ENCODE results near the gene CEP44. TPM values are rescaled to one million over a fixed set of nuclear protein-coding genes. Genes with fewer than 3 reads are reported as not detected.

Gene CEP44
- total and polyA plus RNA-seq, 2 of the 4 experiments (the other 2 are of a cell fraction): 3.5 to 9.5 TPM

DNA sequence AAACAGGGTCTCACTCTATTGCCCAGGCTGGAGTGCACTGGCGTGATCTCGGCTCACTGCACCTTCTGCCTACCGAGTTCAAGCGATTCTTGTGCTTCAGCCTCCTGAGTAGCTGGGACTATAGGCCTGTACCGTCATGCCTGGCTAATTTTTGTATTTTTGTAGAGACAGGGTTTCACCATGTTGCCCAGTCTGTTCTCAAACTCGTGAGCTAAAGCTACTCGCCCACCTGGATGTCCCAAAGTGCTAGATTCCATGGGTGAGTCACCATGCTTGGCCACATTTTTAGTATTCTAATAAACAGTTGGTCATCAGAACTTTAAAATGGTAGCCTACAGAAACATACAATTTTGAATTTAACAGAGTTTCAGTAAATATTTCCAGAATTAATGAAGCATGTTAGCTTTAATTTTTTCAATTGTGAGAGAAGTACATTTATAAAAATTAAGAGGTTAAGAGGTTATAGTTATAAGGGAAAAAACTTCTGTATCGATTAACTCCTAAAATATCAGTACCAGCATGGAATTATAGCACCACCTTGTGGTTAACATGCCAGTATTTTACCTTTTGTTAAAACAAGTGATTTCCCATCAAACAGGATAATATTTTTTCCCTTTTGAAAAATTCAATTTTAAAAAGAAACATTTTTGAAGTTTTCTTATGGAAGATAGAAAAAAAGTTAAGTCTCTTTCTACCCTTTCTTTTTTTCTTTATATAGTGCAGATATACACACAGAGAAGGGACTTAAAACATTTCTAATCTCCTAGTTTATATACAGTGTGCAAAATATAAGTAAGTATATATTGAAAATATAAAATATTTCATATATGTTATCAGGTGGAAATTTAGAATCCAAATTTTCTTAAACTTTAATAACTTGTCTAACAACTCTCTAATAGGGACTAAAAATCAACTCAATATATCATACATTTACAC lies 35.4 kb downstream of the CEP44 start (continued):
- TF ChIP-seq RFX5 (IDR thresholded peaks at IDR 0.05; ENCODE audit: low read depth, low read length) (no peak), POLR2A (IDR thresholded peaks at IDR 0.05; ENCODE audit: low read depth, low read length) (no peak), MAZ (IDR thresholded peaks at IDR 0.05; ENCODE audit: borderline replicate concordance, low read depth, low read length) (no peak)

GRCh38 chr4:174320494-174321199 lies 36.9 kb downstream of the CEP44 start:
- Histone ChIP-seq H2BK20ac (ENCODE audit: low read depth, low read length) (no peak overlapping the region), H2AK9ac (replicated peaks; ENCODE audit: low read depth, low read length, poor library complexity) (no peak overlapping the region), H2AFZ (replicated peaks; ENCODE audit: low read length, poor library complexity) (no peak overlapping the region), H2BK15ac (ENCODE audit: low read depth, low read length) (no peak overlapping the region), H3K4me3 (ENCODE audit: insufficient read depth, low read depth, low read length) (no peak overlapping the region), H3K4me2 (ENCODE audit: low read depth, low read length) (no peak overlapping the region), H3K9me1 (ENCODE audit: insufficient read depth, low read length) (0 out of 2 replicates have a peak, but pooled peaks cover 3% of the 10 kb centered on the region), H3K79me1 (ENCODE audit: low read depth in 1 of 2, low read length in 2 of 2) (no peaks in the 10 kb centered on the region), H3K56ac (ENCODE audit: extremely low read depth, insufficient read depth, low read length) (no peak overlapping the region), H4K20me1 (ENCODE audit: insufficient read depth, low read length) (no peaks in the 10 kb centered on the region), H4K91ac (ENCODE audit: insufficient read depth, low read depth, low read length) (no peak overlapping the region), H3K27ac (ENCODE audit: insufficient read depth, low read length) (no peak overlapping the region), H4K8ac (ENCODE audit: low read depth in 2 of 2, low read length in 2 of 2) (no peak overlapping the region), H3K18ac (ENCODE audit: low read depth, low read length) (no peak overlapping the region), H3K23ac (ENCODE audit: low read depth, low read length) (no peak overlapping the region), H3K14ac (replicated peaks; ENCODE audit: low read depth, low read length) (no peak overlapping the region), H3K9ac (ENCODE audit: low read depth, low read length) (no peak overlapping the region), H3K36me3 (ENCODE audit: control insufficient read depth, insufficient read depth, low read length) (no peaks in the 10 kb centered on the region), H3K9me3 (ENCODE audit: control insufficient read depth, insufficient read depth, low read length) (no peaks in the 10 kb centered on the region), H2BK120ac (ENCODE audit: low read depth, low read length) (no peak overlapping the region), H3K4ac (ENCODE audit: low read depth, low read length) (no peak overlapping the region), H3K4me1 (ENCODE audit: control insufficient read depth, insufficient read depth, low read length) (peaks cover 2% of the 10 kb centered on the region; the same call in 1 of the 2 replicates), H4K5ac (ENCODE audit: low read depth, low read length) (no peak overlapping the region), H3K27me3 (ENCODE audit: control insufficient read depth, insufficient read depth, low read length) (no peaks in the 10 kb centered on the region), H2AK5ac (ENCODE audit: low read depth, low read length) (no peak overlapping the region), H2BK5ac (ENCODE audit: low read depth, low read length, poor library complexity, severe bottlenecking) (no peak overlapping the region)
- ATAC-seq (ENCODE audit: low read depth) (peak; percentile 84), DNase-seq (peak; percentile 68)
- in situ Hi-C loops (cut with MboI; ENCODE audit: low sequenced_read_pairs): loop anchor here (25.0 kb wide), 1 partner anchor 808 kb away; no protein-coding TSS in a partner anchor
- no TSS peak for BruUV-seq (replicated peaks)
- intact Hi-C loops (cut with micrococcal nuclease): no loop called here
- TF ChIP-seq RAD21 (IDR thresholded peaks at IDR 0.05; ENCODE audit: low read length) (no peak), POLR2A (IDR thresholded peaks at IDR 0.05; ENCODE audit: low read depth, low read length) (no peak), CEBPB (IDR thresholded peaks at IDR 0.05; ENCODE audit: low read depth, low read length) (no peak), FOS (IDR thresholded peaks at IDR 0.05; ENCODE audit: low read depth, low read length) (no peak), MAZ (IDR thresholded peaks at IDR 0.05; ENCODE audit: borderline replicate concordance, low read depth, low read length) (no peak), MXI1 (IDR thresholded peaks at IDR 0.05; ENCODE audit: borderline replicate concordance, low read depth, low read length) (no peak), RCOR1 (IDR thresholded peaks at IDR 0.05; ENCODE audit: insufficient replicate concordance, low read length) (no peak), NFE2L2 (IDR thresholded peaks at IDR 0.05; ENCODE audit: low read depth, low read length) (no peak)
- TF ChIP-seq, protein P1, sequence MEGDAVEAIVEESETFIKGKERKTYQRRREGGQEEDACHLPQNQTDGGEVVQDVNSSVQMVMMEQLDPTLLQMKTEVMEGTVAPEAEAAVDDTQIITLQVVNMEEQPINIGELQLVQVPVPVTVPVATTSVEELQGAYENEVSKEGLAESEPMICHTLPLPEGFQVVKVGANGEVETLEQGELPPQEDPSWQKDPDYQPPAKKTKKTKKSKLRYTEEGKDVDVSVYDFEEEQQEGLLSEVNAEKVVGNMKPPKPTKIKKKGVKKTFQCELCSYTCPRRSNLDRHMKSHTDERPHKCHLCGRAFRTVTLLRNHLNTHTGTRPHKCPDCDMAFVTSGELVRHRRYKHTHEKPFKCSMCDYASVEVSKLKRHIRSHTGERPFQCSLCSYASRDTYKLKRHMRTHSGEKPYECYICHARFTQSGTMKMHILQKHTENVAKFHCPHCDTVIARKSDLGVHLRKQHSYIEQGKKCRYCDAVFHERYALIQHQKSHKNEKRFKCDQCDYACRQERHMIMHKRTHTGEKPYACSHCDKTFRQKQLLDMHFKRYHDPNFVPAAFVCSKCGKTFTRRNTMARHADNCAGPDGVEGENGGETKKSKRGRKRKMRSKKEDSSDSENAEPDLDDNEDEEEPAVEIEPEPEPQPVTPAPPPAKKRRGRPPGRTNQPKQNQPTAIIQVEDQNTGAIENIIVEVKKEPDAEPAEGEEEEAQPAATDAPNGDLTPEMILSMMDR (conservative IDR thresholded peaks at IDR 0.05; ENCODE audit: low read depth, low read length): no peak
- TF ChIP-seq, protein P2, sequence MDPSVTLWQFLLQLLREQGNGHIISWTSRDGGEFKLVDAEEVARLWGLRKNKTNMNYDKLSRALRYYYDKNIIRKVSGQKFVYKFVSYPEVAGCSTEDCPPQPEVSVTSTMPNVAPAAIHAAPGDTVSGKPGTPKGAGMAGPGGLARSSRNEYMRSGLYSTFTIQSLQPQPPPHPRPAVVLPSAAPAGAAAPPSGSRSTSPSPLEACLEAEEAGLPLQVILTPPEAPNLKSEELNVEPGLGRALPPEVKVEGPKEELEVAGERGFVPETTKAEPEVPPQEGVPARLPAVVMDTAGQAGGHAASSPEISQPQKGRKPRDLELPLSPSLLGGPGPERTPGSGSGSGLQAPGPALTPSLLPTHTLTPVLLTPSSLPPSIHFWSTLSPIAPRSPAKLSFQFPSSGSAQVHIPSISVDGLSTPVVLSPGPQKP (IDR thresholded peaks at IDR 0.05; ENCODE audit: borderline replicate concordance, low read depth, low read length): no peak
- dilution Hi-C loops (cut with HindIII; ENCODE audit: low sequenced_read_pairs, unreplicated experiment): no loop called here
- 69 to 100% methylated on average over 1 to 2 of the region's 5 CpGs for WGBS, 2 experiments (ENCODE audit: extremely low coverage in 2 of 2, insufficient read length in 1 of 2)
- ChIA-PET POLR2A (ENCODE audit: unreplicated experiment) (no interaction called here), CTCF (interaction anchor here (0.6 kb wide), 1 partner anchor 1539 kb away, joined by 3 read pairs; no protein-coding TSS in a partner anchor)
